Measurements from ENCODE around the gene PFDN5. TPM values are rescaled to one million over a fixed set of nuclear protein-coding genes. Genes with fewer than 3 reads are reported as not detected.

The PFDN5 gene
- total and polyA plus RNA-seq, 4 donors = 118 to 245 (median 206) TPM

DNA sequence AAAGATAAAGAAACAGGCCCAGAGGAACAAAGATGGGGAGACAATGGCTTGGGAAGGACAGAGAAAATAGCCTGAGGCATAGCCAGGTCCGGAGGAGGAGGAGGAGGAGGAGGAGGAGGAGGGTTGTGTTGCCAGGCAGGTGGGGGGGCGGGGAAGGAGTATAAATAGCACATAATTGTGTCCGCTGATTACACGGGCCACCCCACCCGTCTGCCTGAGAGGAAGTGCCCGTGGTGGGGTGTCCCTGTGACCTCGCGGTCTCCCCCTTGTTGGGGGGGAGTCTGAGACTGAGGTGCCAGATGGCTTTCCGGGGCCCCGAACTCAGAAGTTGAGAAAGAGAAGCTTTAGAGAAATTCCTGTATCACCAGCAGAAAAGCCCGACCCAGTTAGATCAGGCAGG, 42.7 kb downstream of the PFDN5 start (continued):
- no peak for TF ChIP-seq ZBTB33 (IDR thresholded peaks at IDR 0.05)

- no peak for DNase-seq (ENCODE audit: low spot score)
Observed at GRCh38 chr12:53338916-53339315, 43.6 kb downstream of the PFDN5 start.

DNA sequence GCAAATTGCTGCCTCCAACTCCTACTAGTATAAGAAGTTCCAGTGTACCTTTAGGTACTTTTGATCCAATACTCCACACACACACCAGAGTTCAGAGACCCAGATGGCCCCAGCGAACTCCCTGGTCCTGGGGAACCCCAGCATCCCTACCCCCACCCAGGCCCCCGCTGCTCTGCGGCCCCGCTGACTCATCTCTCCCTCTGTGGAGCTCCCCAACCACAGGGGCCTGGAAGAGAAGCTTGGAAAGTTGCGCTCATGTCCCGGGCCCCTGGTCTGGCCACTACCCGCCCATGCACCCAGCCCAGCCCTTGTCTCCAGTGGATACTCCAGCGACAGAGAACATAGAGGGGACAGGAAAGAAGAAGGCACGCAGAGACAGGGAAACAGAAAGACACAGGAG, 45.1 kb downstream of the PFDN5 start:
- Histone ChIP-seq H3K36me3 (ENCODE audit: control insufficient read depth in 4 of 4, insufficient read depth in 3 of 4, low read depth in 1 of 4, low read length in 3 of 4) (no peaks in the 10 kb centered on the region), H3K27me3 (ENCODE audit: control insufficient read depth in 4 of 4, insufficient read depth in 4 of 4, low read length in 3 of 4) (peaks cover 0 to 2% (median 0%) of the 10 kb centered on the region in 4 donors), H3K27ac (ENCODE audit: low read depth in 1 of 2, low read length in 2 of 2) (no peak overlapping the region), H3K9ac (ENCODE audit: low read depth in 1 of 2, low read length in 2 of 2) (no peak overlapping the region), H3K4me3 (ENCODE audit: low read depth in 1 of 3, low read length in 3 of 3) (no peak overlapping the region), H3K9me3 (ENCODE audit: control insufficient read depth in 4 of 4, low read length in 3 of 4) (no peaks in the 10 kb centered on the region), H3K4me1 (ENCODE audit: control insufficient read depth in 4 of 4, insufficient read depth in 4 of 4, low read length in 3 of 4) (peaks cover 0 to 6% (median 2%) of the 10 kb centered on the region in 4 donors)
- DNase-seq (ENCODE audit: low spot score) = no peak
- TF ChIP-seq GABPA (IDR thresholded peaks at IDR 0.05 in 1 of 2, conservative IDR thresholded peaks at IDR 0.05 in 1 of 2) = no peak
- 82% methylated on average over 9 of the region's 9 CpGs for WGBS

More at GRCh38 chr12:53338916-53339315, 43.6 kb downstream of the PFDN5 start:
- H3K4me3 ChIP-seq (ENCODE audit: low read depth in 1 of 3, low read length in 3 of 3) = no peak overlapping the region
- no peaks in the 10 kb centered on the region for H3K36me3 ChIP-seq (ENCODE audit: control insufficient read depth in 4 of 4, insufficient read depth in 3 of 4, low read depth in 1 of 4, low read length in 3 of 4)
- no peaks in the 10 kb centered on the region for H3K9me3 ChIP-seq (ENCODE audit: control insufficient read depth in 4 of 4, low read length in 3 of 4)
- no peak overlapping the region for H3K9ac ChIP-seq (ENCODE audit: low read depth in 1 of 2, low read length in 2 of 2)
- 64% methylated on average over 6 of the region's 6 CpGs for WGBS
- H3K4me1 ChIP-seq (ENCODE audit: control insufficient read depth in 4 of 4, insufficient read depth in 4 of 4, low read length in 3 of 4) = no peaks in the 10 kb centered on the region
- peaks cover 0 to 2% (median 0%) of the 10 kb centered on the region in 4 donors for H3K27me3 ChIP-seq (ENCODE audit: control insufficient read depth in 4 of 4, insufficient read depth in 4 of 4, low read length in 3 of 4)
- no peak overlapping the region for H3K27ac ChIP-seq (ENCODE audit: low read depth in 1 of 2, low read length in 2 of 2)
- no peak for TF ChIP-seq TAF1 (conservative IDR thresholded peaks at IDR 0.05)
- TF ChIP-seq HNF4A (conservative IDR thresholded peaks at IDR 0.05) = no peak
- no peak for TF ChIP-seq RAD21 (IDR thresholded peaks at IDR 0.05)
- TF ChIP-seq FOXA2 (IDR thresholded peaks at IDR 0.05) = no peak
- no peak for TF ChIP-seq FOXA1 (IDR thresholded peaks at IDR 0.05)

GRCh38 chr12:53343449-53343848, 48.1 kb downstream of the PFDN5 start:
- Histone ChIP-seq H3K9me3 (ENCODE audit: control insufficient read depth in 4 of 4, low read length in 3 of 4) (no peaks in the 10 kb centered on the region), H3K4me1 (ENCODE audit: control insufficient read depth in 4 of 4, insufficient read depth in 4 of 4, low read length in 3 of 4) (peaks cover 0 to 11% (median 3%) of the 10 kb centered on the region in 4 donors), H3K27ac (ENCODE audit: low read depth in 1 of 2, low read length in 2 of 2) (no peak overlapping the region), H3K27me3 (ENCODE audit: control insufficient read depth in 4 of 4, insufficient read depth in 4 of 4, low read length in 3 of 4) (no peaks in the 10 kb centered on the region), H3K9ac (ENCODE audit: low read depth in 1 of 2, low read length in 2 of 2) (no peak overlapping the region), H3K4me3 (ENCODE audit: low read depth in 1 of 3, low read length in 3 of 3) (no peak overlapping the region), H3K36me3 (ENCODE audit: control insufficient read depth in 4 of 4, insufficient read depth in 3 of 4, low read depth in 1 of 4, low read length in 3 of 4) (no peaks in the 10 kb centered on the region)
- no peak for TF ChIP-seq REST (IDR thresholded peaks at IDR 0.05)
- no peak for TF ChIP-seq JUND (IDR thresholded peaks at IDR 0.05)
- no peak for TF ChIP-seq GABPA (IDR thresholded peaks at IDR 0.05 in 1 of 2, conservative IDR thresholded peaks at IDR 0.05 in 1 of 2)
- no peak for TF ChIP-seq ATF3 (IDR thresholded peaks at IDR 0.05)
- no peak for TF ChIP-seq ZBTB33 (IDR thresholded peaks at IDR 0.05)
- no peak for TF ChIP-seq TAF1 (conservative IDR thresholded peaks at IDR 0.05)
- TF ChIP-seq CTCF (IDR thresholded peaks at IDR 0.05; ENCODE audit: low read depth, low read length, missing input control) = no peak
- no peak for TF ChIP-seq YY1 (IDR thresholded peaks at IDR 0.05)
- no peak for TF ChIP-seq RAD21 (IDR thresholded peaks at IDR 0.05)
- no peak for DNase-seq (ENCODE audit: low spot score)
- 63% methylated on average over 3 of the region's 3 CpGs for WGBS

All from liver (tissue), 9 donors.